ENCODE measurements around the gene KDM5A. TPM values are rescaled to one million over a fixed set of nuclear protein-coding genes. Genes with fewer than 3 reads are reported as not detected.

KDM5A gene
- total and polyA plus RNA-seq, 10 donors, result 4.9 to 131 (median 79.3) TPM

GRCh38 chr12:263574-263973 lies 125.5 kb downstream of the KDM5A start:
- H3K4me3 ChIP-seq, result no peak overlapping the region
- H3K9me3 ChIP-seq, result no peaks in the 10 kb centered on the region
- H3K27ac ChIP-seq, result no peak overlapping the region
- H3K27me3 ChIP-seq (replicated peaks in 1 of 7), result peaks cover 0 to 33% (median 10%) of the 10 kb centered on the region in 7 donors
- 84 to 88% (median 86%) methylated on average over 9 of the region's 9 CpGs for WGBS, 5 donors
- no peaks in the 10 kb centered on the region for H3K36me3 ChIP-seq
- intact Hi-C loops (cut with DNase I; ENCODE audit: low total_unique reads), result no loop called here
- DNase-seq, result no peak
- no peak for TF ChIP-seq CTCF (IDR thresholded peaks at IDR 0.05 in 8 of 11, conservative IDR thresholded peaks at IDR 0.05 in 3 of 11)
- no peak for TF ChIP-seq POLR2AphosphoS5 (IDR thresholded peaks at IDR 0.05)
- no peak for TF ChIP-seq POLR2A (IDR thresholded peaks at IDR 0.05)
- no peaks in the 10 kb centered on the region for H3K4me1 ChIP-seq

- Histone ChIP-seq H3K4me1 (no peaks in the 10 kb centered on the region), H3K27ac (no peak within 1 kb of the TSS), H3K9me3 (no peaks in the 10 kb centered on the region), H3K36me3 (no peaks in the 10 kb centered on the region), H3K4me3 (no peak within 1 kb of the TSS), H3K27me3 (replicated peaks in 1 of 7) (peaks cover 0 to 40% (median 10%) of the 10 kb centered on the region in 7 donors)
- no peak for TF ChIP-seq POLR2A (IDR thresholded peaks at IDR 0.05)
- TF ChIP-seq POLR2AphosphoS5 (IDR thresholded peaks at IDR 0.05), result no peak
- TF ChIP-seq CTCF (IDR thresholded peaks at IDR 0.05 in 8 of 11, conservative IDR thresholded peaks at IDR 0.05 in 3 of 11), result no peak
- 36 to 56% (median 47%) methylated on average over 7 of the region's 7 CpGs for WGBS, 5 donors
- intact Hi-C loops (cut with DNase I; ENCODE audit: low total_unique reads), result no loop called here
- DNase-seq, result no peak
Observed at GRCh38 chr12:262817-263216, 126.3 kb downstream of the KDM5A start, which contains the start of gene SLC6A13. SLC6A13 (minus strand) TSS chr12:262836; CDS start chr12:260052, 2,784 bp downstream.

GRCh38 chr12:262113-262512 lies 127.0 kb downstream of the KDM5A start:
- intact Hi-C loops (cut with DNase I; ENCODE audit: low total_unique reads), result no loop called here

More at GRCh38 chr12:262113-262512, 127.0 kb downstream of the KDM5A start:
- no peak for TF ChIP-seq POLR2AphosphoS5 (IDR thresholded peaks at IDR 0.05)
- no peak for TF ChIP-seq CTCF (IDR thresholded peaks at IDR 0.05 in 8 of 11, conservative IDR thresholded peaks at IDR 0.05 in 3 of 11)
- no peak for TF ChIP-seq POLR2A (IDR thresholded peaks at IDR 0.05)
- no peaks in the 10 kb centered on the region for H3K36me3 ChIP-seq
- no peaks in the 10 kb centered on the region for H3K9me3 ChIP-seq
- H3K4me1 ChIP-seq, result no peaks in the 10 kb centered on the region
- peaks cover 0 to 47% (median 11%) of the 10 kb centered on the region in 7 donors for H3K27me3 ChIP-seq (replicated peaks in 1 of 7)
- DNase-seq, result no peak
- no peak overlapping the region for H3K27ac ChIP-seq
- H3K4me3 ChIP-seq, result no peak overlapping the region

All from spleen (tissue), 11 donors.